ENCODE results near the gene SNED1.

Gene SNED1

GRCh38 chr2:241130316-241130715 is 131.9 kb downstream of the SNED1 start:
- no peak for DNase-seq
- no peak for ATAC-seq

- DNase-seq (no peak), ATAC-seq (no peak)
Measured at GRCh38 chr2:241131531-241131930, 133.1 kb downstream of the SNED1 start.

- no peak for ATAC-seq
- DNase-seq, result no peak
Measured at GRCh38 chr2:241132538-241133435, 134.4 kb downstream of the SNED1 start.

- DNase-seq, result no peak
- no peak for ATAC-seq
Measured at GRCh38 chr2:241133436-241133820, 135.0 kb downstream of the SNED1 start.

- DNase-seq (no peak), ATAC-seq (no peak)
Measured at GRCh38 chr2:241134711-241135110, 136.3 kb downstream of the SNED1 start.

- DNase-seq (no peak), ATAC-seq (no peak)
Measured at GRCh38 chr2:241135737-241136136, 137.3 kb downstream of the SNED1 start.

GRCh38 chr2:241136191-241136590 is 137.8 kb downstream of the SNED1 start:
- ATAC-seq, result no peak

GRCh38 chr2:241136661-241137260 is 138.3 kb downstream of the SNED1 start:
- ATAC-seq (no peak), DNase-seq (no peak)

More at GRCh38 chr2:241136191-241136590, 137.8 kb downstream of the SNED1 start:
- no peak for DNase-seq

- no peak for DNase-seq
- ATAC-seq, result no peak
Measured at GRCh38 chr2:241137276-241138190, 139.1 kb downstream of the SNED1 start.

- no peak for DNase-seq
- ATAC-seq, result no peak
Measured at GRCh38 chr2:241138471-241138870, 140.1 kb downstream of the SNED1 start.

GRCh38 chr2:241139531-241140444 is 141.4 kb downstream of the SNED1 start:
- DNase-seq, result no peak
- no peak for ATAC-seq

GRCh38 chr2:241140445-241140840 is 142.0 kb downstream of the SNED1 start:
- ATAC-seq (no peak), DNase-seq (no peak)

- no peak for ATAC-seq
Measured at GRCh38 chr2:241141214-241141770, 142.9 kb downstream of the SNED1 start.

GRCh38 chr2:241142063-241142462 is 143.6 kb downstream of the SNED1 start:
- ATAC-seq, result no peak
- no peak for DNase-seq

More at GRCh38 chr2:241141214-241141770, 142.9 kb downstream of the SNED1 start:
- DNase-seq, result no peak

GRCh38 chr2:241142593-241142992 is 144.2 kb downstream of the SNED1 start:
- DNase-seq, result no peak
- no peak for ATAC-seq
